Measurements from ENCODE around the gene CDC42BPA. TPM values are rescaled to one million over a fixed set of nuclear protein-coding genes. Genes with fewer than 3 reads are reported as not detected.
A peak's percentile ranks its signal among the peaks of the same experiment; 100 is the strongest.

Gene CDC42BPA
- 1.4 TPM for total RNA-seq (2013)
- under 1 TPM; 0.20 to 0.45 (median 0.39) TPM for polyA plus RNA-seq
- polyA minus RNA-seq = 0.42 and 0.64 TPM in 2 replicates
- total RNA-seq = 3.3 to 25.7 (median 5.2) reads per million in 11 experiments

- intact Hi-C loops (cut with micrococcal nuclease) = no loop called here
- peaks cover 32 to 59% (median 33%) of the 10 kb centered on the region in 3 donors for H3K27me3 Mint-ChIP-seq (ENCODE audit: low read depth in 3 of 3)
- DNase-seq = peak; percentile 10 to 24 (median 14)
Measured at GRCh38 chr1:227318016-227318852, at the start of gene CDC42BPA. Gene CDC42BPA (minus strand): TSS chr1:227318492. CDS start chr1:227317182, 1,310 bp downstream.

More at GRCh38 chr1:227318016-227318852, at the start of gene CDC42BPA:
- no peaks in the 10 kb centered on the region for H3K79me2 ChIP-seq (ENCODE audit: insufficient read depth, low read length)
- H3K4me2 ChIP-seq (replicated peaks; ENCODE audit: extremely low read depth, low read length, poor library complexity, severe bottlenecking) = peak within 1 kb of the TSS; percentile 95
- peak within 1 kb of the TSS; percentile 64 for H3K9ac ChIP-seq (ENCODE audit: insufficient read depth, low read length, poor library complexity, severe bottlenecking)
- H3K27ac ChIP-seq (ENCODE audit: low read depth in 1 of 2, low read length in 2 of 2) = no peak within 1 kb of the TSS
- no peaks in the 10 kb centered on the region for H3K9me3 ChIP-seq (replicated peaks in 1 of 2; ENCODE audit: control insufficient read depth in 1 of 2, insufficient read depth in 1 of 2, low read length in 2 of 2)
- peak within 1 kb of the TSS; percentile 76 for H2AFZ ChIP-seq (ENCODE audit: insufficient read depth, low read depth, low read length, poor library complexity, severe bottlenecking)
- Mint-ChIP-seq H3K9me3 (peaks cover 0 to 9% (median 0%) of the 10 kb centered on the region in 7 donors), H3K36me3 (peaks cover 0 to 6% of the 10 kb centered on the region in 2 donors), H3K4me1 (peaks cover 24% of the 10 kb centered on the region), H3K4me3 (peak within 1 kb of the TSS; percentile 82 to 99), H3K27ac (peak within 1 kb of the TSS in 2 of 7 donors; percentile 16 to 71)
- H3K36me3 ChIP-seq (replicated peaks in 1 of 2; ENCODE audit: control insufficient read depth in 1 of 2, insufficient read depth in 2 of 2, low read length in 2 of 2) = no peaks in the 10 kb centered on the region
- no peak for TF ChIP-seq CTCF (IDR thresholded peaks at IDR 0.05)
- H3K4me1 ChIP-seq (ENCODE audit: control insufficient read depth in 1 of 2, insufficient read depth in 2 of 2, low read length in 2 of 2) = peaks cover 13 to 24% of the 10 kb centered on the region in 2 donors
- peaks cover 36 to 54% of the 10 kb centered on the region in 2 donors for H3K27me3 ChIP-seq (ENCODE audit: control insufficient read depth in 2 of 2, insufficient read depth in 2 of 2, low read length in 2 of 2)
- under 1% methylated on average over 80 of the region's 98 CpGs for WGBS (ENCODE audit: insufficient coverage)
- H3K4me3 ChIP-seq (replicated peaks in 1 of 3; ENCODE audit: low read depth in 2 of 3, low read length in 3 of 3) = peak within 1 kb of the TSS; percentile 69 to 76 (median 73)
- H4K20me1 ChIP-seq (ENCODE audit: insufficient read depth, low read length) = no peaks in the 10 kb centered on the region
